H1 (cell line): ENCODE measurements around the gene UBTD2. TPM values are rescaled to one million over a fixed set of nuclear protein-coding genes. Genes with fewer than 3 reads are reported as not detected.

ENCODE experiments used
- CBX8 ChIP-seq: fragments of 300-800, 300-1000 bp; sonication (generic); IDR thresholded peaks from 2 replicates; pipeline ENCODE4 v1.7.1; 2016; ENCODE audit warnings: low read depth, low read length, borderline replicate concordance
- CTBP2 ChIP-seq: IDR thresholded peaks from 2 replicates; pipeline ENCODE4 v1.7.0; 2011; ENCODE audit warnings: borderline replicate concordance, mild to moderate bottlenecking, moderate library complexity, mixed read lengths, low read length; ENCODE audit not compliant: insufficient read depth, insufficient read length
- EGR1 ChIP-seq: IDR thresholded peaks from 2 replicates; pipeline ENCODE4 v1.6.1; 2011; ENCODE audit warnings: low read depth, low read length, borderline replicate concordance
- EP300 ChIP-seq, 2 experiments: IDR thresholded peaks; 1 replicate in 1 of 2; 2 replicates in 1 of 2; pipeline ENCODE4 v1.6.1; 2011 to 2012; ENCODE audit warnings: low read depth in 2 of 2, low read length in 2 of 2, mild to moderate bottlenecking in 2 of 2, borderline replicate concordance in 1 of 2, inconsistent platforms in 1 of 2, moderate library complexity in 1 of 2
- EZH2 ChIP-seq: fragments of 200-600 bp; sonication (generic); IDR thresholded peaks from 2 replicates; pipeline ENCODE4 v1.7.1; 2012; ENCODE audit warnings: low read depth, mild to moderate bottlenecking, moderate library complexity, low read length, inconsistent platforms; ENCODE audit not compliant: severe bottlenecking
- HDAC2 ChIP-seq, 2 experiments: fragments of 300-600 bp in 1 of 2; sonication (generic) in 1 of 2; IDR thresholded peaks; 2 replicates each; pipeline ENCODE4 v1.6.1; 2011 to 2012; ENCODE audit warnings: low read depth in 2 of 2, low read length in 2 of 2, mild to moderate bottlenecking in 2 of 2, moderate library complexity in 2 of 2, borderline replicate concordance in 1 of 2, inconsistent platforms in 1 of 2
- JUN ChIP-seq: IDR thresholded peaks from 2 replicates; pipeline ENCODE4 v1.6.1; 2011; ENCODE audit warnings: low read depth, mild to moderate bottlenecking, improper control_type of control experiment, low read length
- JUND ChIP-seq: IDR thresholded peaks from 2 replicates; pipeline ENCODE4 v1.6.1; 2011; ENCODE audit warnings: mild to moderate bottlenecking, improper control_type of control experiment, low read length
- KDM1A ChIP-seq: fragments of 200-600, 300-600 bp; sonication (generic); IDR thresholded peaks from 2 replicates; pipeline ENCODE4 v1.7.1; 2016; ENCODE audit warnings: mild to moderate bottlenecking, low read length, borderline replicate concordance
- KDM5A ChIP-seq: fragments of 200-600 bp; IDR thresholded peaks from 2 replicates; pipeline ENCODE4 v1.7.1; 2012; ENCODE audit warnings: mild to moderate bottlenecking, low read length, inconsistent platforms, mixed read lengths
- RAD21 ChIP-seq, 2 experiments: IDR thresholded peaks in 1 of 2; conservative IDR thresholded peaks in 1 of 2; 2 replicates each; pipeline ENCODE4 v1.6.1; 2011; ENCODE audit warnings: low read depth in 2 of 2, low read length in 2 of 2, improper control_type of control experiment in 1 of 2, inconsistent platforms in 1 of 2, mild to moderate bottlenecking in 1 of 2, moderate library complexity in 1 of 2
- RBBP5 ChIP-seq: IDR thresholded peaks from 2 replicates; pipeline ENCODE4 v1.7.1; 2012; ENCODE audit warnings: low read depth, mild to moderate bottlenecking, inconsistent platforms, low read length, moderate library complexity, borderline replicate concordance
- SP1 ChIP-seq: IDR thresholded peaks from 2 replicates; pipeline ENCODE4 v1.6.1; 2011; ENCODE audit warnings: low read depth, low read length
- SP4 ChIP-seq: IDR thresholded peaks from 2 replicates; pipeline ENCODE4 v1.6.1; 2012; ENCODE audit warnings: low read length, inconsistent platforms
- TAF7 ChIP-seq: optimal IDR thresholded peaks from 2 replicates; pipeline ENCODE3; 2011; ENCODE audit warnings: low read depth, mild to moderate bottlenecking, inconsistent platforms, low read length, moderate library complexity, borderline replicate concordance
- YY1 ChIP-seq: IDR thresholded peaks from 2 replicates; pipeline ENCODE4 v1.6.1; 2011; ENCODE audit warnings: low read depth, mild to moderate bottlenecking, low read length
- polyA plus RNA-seq, 7 experiments: library from polyadenylated mRNA; depleted of rRNA in 3 of 7; stranded (reverse) in 5 of 7; unstranded in 2 of 7; fragments of >200 nt in 5 of 7; fragments of 200-250 nt in 2 of 7; gene quantifications; 1 replicate in 5 of 7; 2 replicates in 1 of 7; 4 replicates in 1 of 7; pipeline versions ENCODE4 v1.2.1 to v1.2.3, GENCODE V29; 2011 to 2013; ENCODE audit warnings: missing spikeins in 2 of 7, mixed read lengths in 2 of 7
- total RNA-seq: library from RNA; stranded (reverse); fragmentation: NEBNext Ultra II Directional; extraction: Animal tissue kit (Norgen Biotek cat#: 25700); gene quantifications from 2 replicates; pipeline ENCODE4 v1.2.1, GENCODE V29; 2021
- TF ChIP-seq, protein P1 (sequence below): IDR thresholded peaks from 2 replicates; pipeline ENCODE4 v1.6.1; 2011; ENCODE audit warnings: low read depth, mild to moderate bottlenecking, low read length; ENCODE audit not compliant: insufficient read depth
- TF ChIP-seq, protein P2 (sequence below): IDR thresholded peaks from 2 replicates; pipeline ENCODE4 v1.6.1; 2012; ENCODE audit warnings: inconsistent platforms

The UBTD2 gene
- total and polyA plus RNA-seq, 2 of the 8 experiments (the other 6 are each of a cell fraction or from before 2014, with no cell fraction given), result 14.5 to 39.2 TPM

DNA sequence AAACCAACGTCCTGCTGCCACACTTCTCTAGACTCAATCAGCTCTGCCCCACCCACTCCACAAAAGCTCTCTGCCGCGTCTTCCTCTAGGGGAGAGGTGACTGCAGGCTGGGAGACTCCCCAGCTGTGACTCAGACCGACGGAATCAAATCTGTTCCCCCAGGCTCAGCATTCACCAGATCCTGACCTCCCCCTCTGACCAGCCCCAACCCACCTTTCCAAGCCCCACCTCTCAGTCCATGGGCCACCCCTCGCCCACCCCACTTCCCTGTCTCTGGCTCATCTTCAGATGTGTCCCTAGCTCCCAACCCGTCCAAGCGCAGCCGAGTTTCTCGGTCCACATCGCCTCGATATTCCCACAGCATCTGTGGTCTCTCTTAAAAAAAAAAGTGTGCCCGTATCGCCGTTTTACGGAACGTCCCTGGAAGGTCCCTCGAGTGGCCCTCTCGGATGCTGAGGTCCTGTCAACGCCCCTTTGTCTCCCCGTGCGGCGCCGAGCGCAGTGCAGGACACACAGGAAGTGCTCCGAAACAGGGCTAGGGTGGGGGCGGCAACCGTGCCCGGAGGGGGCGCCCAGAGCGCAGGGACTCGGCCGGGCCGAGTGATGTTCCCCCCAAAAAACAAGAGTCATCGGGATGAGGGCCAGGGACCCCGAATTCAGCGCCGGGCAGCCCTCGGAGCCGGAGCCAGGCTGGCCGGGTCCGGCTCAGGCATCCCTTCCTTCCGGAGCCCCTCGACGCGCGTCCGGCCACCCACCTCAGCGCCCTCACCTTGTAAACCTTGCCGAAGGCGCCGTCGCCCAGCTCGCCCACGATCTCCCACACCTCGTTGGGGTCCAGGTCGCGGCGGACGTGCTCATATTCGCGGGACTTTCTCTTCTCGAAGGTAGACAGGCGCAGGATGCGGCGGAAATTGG is 96.2 kb downstream of the UBTD2 start (continued):
- no peak for TF ChIP-seq KDM5A
- TF ChIP-seq SP1, result no peak
- TF ChIP-seq, protein P1, sequence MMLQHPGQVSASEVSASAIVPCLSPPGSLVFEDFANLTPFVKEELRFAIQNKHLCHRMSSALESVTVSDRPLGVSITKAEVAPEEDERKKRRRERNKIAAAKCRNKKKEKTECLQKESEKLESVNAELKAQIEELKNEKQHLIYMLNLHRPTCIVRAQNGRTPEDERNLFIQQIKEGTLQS, result no peak
- TF ChIP-seq TAF7, result no peak
- TF ChIP-seq KDM1A, result no peak
- no peak for TF ChIP-seq JUN
- TF ChIP-seq, protein P2, sequence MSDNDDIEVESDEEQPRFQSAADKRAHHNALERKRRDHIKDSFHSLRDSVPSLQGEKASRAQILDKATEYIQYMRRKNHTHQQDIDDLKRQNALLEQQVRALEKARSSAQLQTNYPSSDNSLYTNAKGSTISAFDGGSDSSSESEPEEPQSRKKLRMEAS, result 0 out of 2 replicates have a peak, but pooled peaks have one; percentile 11
- TF ChIP-seq EZH2, result no peak
- TF ChIP-seq RAD21 (IDR thresholded peaks at IDR 0.05 in 1 of 2, conservative IDR thresholded peaks at IDR 0.05 in 1 of 2; ENCODE audit: low read depth in 2 of 2, low read length in 2 of 2), result no peak
- no peak for TF ChIP-seq CBX8
- no peak for TF ChIP-seq YY1
- no peak for TF ChIP-seq EGR1
- TF ChIP-seq JUND, result no peak
- TF ChIP-seq EP300 (IDR thresholded peaks at IDR 0.05; ENCODE audit: borderline replicate concordance in 1 of 2, low read depth in 2 of 2, low read length in 2 of 2), result no peak
- no peak for TF ChIP-seq SP4
- TF ChIP-seq HDAC2 (IDR thresholded peaks at IDR 0.05; ENCODE audit: borderline replicate concordance in 1 of 2, low read depth in 2 of 2, low read length in 2 of 2), result no peak; a peak in 1 of 4 replicates
- TF ChIP-seq RBBP5, result 0 out of 2 replicates have a peak, but pooled peaks have one; percentile 53
- no peak for TF ChIP-seq CTBP2
